ENCODE results near the gene PELI2. TPM values are rescaled to one million over a fixed set of nuclear protein-coding genes. Genes with fewer than 3 reads are reported as not detected.

The PELI2 gene
- total RNA-seq, 2 donors from 2014 or later, result 11.3 to 11.7 TPM

DNA sequence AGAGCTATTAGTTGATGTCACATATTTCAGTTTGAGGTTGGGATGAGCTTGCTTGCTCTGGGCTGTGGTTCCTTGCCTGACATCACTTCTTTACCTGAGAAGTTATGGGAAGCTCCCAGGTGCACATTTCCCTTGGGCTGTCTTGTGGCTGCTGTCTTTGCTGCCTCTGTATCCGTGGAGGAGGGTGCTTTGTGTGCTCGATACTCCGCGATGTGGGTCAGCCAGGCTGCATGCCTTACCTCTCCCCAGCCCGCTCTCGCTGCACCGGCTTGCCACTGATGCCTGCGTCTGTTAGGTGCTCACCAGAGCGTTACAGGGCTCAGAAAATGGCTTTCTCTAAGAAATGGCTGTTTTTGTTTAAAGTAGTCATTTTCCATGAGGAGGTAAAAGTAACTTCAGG lies 19.6 kb downstream of the PELI2 start:
- Mint-ChIP-seq H3K4me1 (ENCODE audit: low read depth) (peaks cover 46% of the 10 kb centered on the region), H3K4me3 (no peak overlapping the region), H3K27ac (no peak overlapping the region), H3K36me3 (ENCODE audit: insufficient read depth in 2 of 2) (no peaks in the 10 kb centered on the region), H3K27me3 (ENCODE audit: low read depth) (peaks cover 11% of the 10 kb centered on the region), H3K9me3 (no peaks in the 10 kb centered on the region)
- ATAC-seq (replicated peaks in 1 of 2) (no peak), DNase-seq (no peak)

DNA sequence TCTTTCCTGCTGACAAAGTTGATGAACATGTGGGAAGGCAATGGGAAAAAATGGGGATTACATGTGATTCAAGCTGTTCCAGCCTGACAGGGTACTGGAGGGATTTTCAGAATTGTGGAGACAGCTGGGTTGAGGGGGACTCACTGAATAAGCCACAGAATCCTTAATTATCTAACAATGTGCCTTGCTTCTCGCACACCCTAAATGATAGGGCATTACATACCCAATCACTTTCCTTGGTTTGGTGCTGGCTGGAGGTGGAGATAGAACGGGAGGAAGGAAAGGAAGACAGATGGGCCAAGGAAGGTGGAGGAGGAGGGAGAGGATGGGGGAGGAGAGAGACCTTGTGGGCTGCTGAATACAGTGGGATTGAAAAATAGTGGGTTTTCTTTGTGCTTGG lies 20.7 kb downstream of the PELI2 start:
- no peak overlapping the region for H3K27ac Mint-ChIP-seq
- ATAC-seq (replicated peaks in 1 of 2) (no peak), DNase-seq (no peak)
- H3K27me3 Mint-ChIP-seq (ENCODE audit: low read depth), result peaks cover 11% of the 10 kb centered on the region
- peaks cover 45% of the 10 kb centered on the region for H3K4me1 Mint-ChIP-seq (ENCODE audit: low read depth)
- H3K4me3 Mint-ChIP-seq, result no peak overlapping the region
- no peaks in the 10 kb centered on the region for H3K9me3 Mint-ChIP-seq
- H3K36me3 Mint-ChIP-seq (ENCODE audit: insufficient read depth in 2 of 2), result no peaks in the 10 kb centered on the region

DNA sequence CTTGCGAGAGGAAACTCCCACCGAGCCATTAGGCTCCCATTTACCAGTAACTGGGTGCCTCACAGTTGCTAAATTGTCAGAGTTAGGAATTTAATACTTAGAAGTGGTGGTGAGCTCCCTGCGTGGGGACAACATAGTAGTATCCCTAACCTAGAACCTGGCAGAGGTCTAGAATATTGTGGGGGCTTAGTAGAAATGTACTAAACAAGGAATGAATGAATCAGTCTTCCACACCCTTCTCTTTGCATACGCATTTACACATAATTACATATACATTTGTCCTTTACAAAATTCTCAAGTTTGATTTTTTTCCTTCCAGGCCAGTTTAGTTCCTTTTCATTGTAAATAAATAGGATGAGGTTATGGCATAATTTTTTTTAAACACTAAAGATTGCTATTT lies 24.1 kb downstream of the PELI2 start:
- no peak overlapping the region for H3K4me3 Mint-ChIP-seq
- ATAC-seq (replicated peaks in 1 of 2) (no peak), DNase-seq (no peak)
- peaks cover 54% of the 10 kb centered on the region for H3K4me1 Mint-ChIP-seq (ENCODE audit: low read depth)
- no peak overlapping the region for H3K27ac Mint-ChIP-seq
- H3K9me3 Mint-ChIP-seq, result no peaks in the 10 kb centered on the region
- H3K36me3 Mint-ChIP-seq (ENCODE audit: insufficient read depth in 2 of 2), result no peaks in the 10 kb centered on the region
- H3K27me3 Mint-ChIP-seq (ENCODE audit: low read depth), result peaks cover 3% of the 10 kb centered on the region

DNA sequence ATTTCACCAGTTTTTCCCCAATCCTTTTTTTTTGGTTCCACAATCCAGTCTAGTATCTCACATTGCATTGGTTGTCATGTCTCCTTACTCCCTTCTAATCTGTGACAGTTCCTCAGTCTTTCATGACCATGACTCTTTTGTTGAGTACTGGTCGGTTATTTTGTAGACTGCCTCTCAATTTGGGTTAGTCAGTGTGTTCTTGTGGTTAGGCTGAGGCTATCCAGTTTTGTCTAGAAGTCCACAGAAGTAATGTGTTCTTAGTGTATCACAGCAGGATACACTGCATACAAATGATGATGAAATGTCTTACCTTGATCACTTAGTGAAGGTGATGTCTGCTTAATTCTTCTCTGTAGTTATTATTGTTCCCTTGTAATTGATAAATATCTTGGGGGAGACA lies 24.8 kb downstream of the PELI2 start:
- no peak overlapping the region for H3K27ac Mint-ChIP-seq
- H3K27me3 Mint-ChIP-seq (ENCODE audit: low read depth), result no peaks in the 10 kb centered on the region
- no peaks in the 10 kb centered on the region for H3K9me3 Mint-ChIP-seq
- no peak overlapping the region for H3K4me3 Mint-ChIP-seq
- ATAC-seq (replicated peaks in 1 of 2) (peak; percentile 56 to 61), DNase-seq (no peak)
- peaks cover 59% of the 10 kb centered on the region for H3K4me1 Mint-ChIP-seq (ENCODE audit: low read depth)
- no peaks in the 10 kb centered on the region for H3K36me3 Mint-ChIP-seq (ENCODE audit: insufficient read depth in 2 of 2)

DNA sequence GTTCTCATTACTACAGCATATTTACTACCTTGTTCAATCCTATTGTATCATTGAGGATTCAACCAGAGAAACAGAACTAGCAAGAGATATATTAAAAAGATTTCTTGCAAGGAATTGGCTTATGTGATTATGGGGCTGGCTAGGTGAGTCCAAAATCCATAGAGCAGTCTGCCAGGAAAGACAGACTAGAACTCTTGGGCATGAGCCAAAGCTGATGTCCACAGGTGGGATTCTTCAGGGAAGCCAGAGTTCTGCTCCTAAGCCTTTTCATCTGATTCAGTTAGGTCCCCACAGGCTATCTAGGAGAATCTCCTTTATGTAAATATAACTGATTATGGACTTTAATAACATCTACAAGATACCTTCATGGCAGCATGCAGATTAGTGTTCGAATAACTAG lies 26.0 kb downstream of the PELI2 start:
- Mint-ChIP-seq H3K4me3 (no peak overlapping the region), H3K36me3 (ENCODE audit: insufficient read depth in 2 of 2) (no peaks in the 10 kb centered on the region), H3K4me1 (ENCODE audit: low read depth) (peaks cover 65% of the 10 kb centered on the region), H3K27me3 (ENCODE audit: low read depth) (peaks cover 6% of the 10 kb centered on the region), H3K9me3 (no peaks in the 10 kb centered on the region), H3K27ac (no peak overlapping the region)
- DNase-seq (no peak), ATAC-seq (replicated peaks in 1 of 2) (no peak)

DNA sequence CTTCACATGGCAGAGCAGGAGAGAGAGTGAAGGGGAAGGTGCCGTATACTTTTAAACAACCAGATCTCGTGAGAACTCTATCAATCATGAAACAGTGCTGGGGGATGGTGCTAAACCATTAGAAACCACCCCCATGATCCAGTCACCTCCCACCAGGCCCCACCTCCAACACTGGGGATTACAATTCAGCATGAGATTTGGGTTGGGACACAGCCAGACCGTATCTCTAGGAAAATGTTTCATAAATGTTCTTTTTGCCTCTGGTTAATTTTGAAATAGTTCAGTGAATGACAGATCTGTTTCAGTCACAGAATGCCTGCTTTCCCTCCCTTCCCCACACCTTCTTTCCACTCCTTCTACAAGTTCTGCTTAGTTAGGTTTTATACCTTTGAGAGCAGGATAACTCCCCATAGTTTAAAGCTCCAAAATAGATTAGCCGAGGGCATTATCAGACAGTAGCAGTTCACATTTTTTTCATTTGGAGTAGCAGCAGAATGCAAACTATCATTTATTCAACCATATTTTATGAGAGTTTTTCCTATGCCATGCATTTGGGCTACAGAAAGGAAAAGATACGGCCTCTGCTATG lies 27.1 kb downstream of the PELI2 start:
- no peaks in the 10 kb centered on the region for H3K9me3 Mint-ChIP-seq
- peaks cover 67% of the 10 kb centered on the region for H3K4me1 Mint-ChIP-seq (ENCODE audit: low read depth)
- no peak for DNase-seq
- H3K27ac Mint-ChIP-seq, result no peak overlapping the region
- peaks cover 6% of the 10 kb centered on the region for H3K27me3 Mint-ChIP-seq (ENCODE audit: low read depth)
- ATAC-seq (replicated peaks in 1 of 2), result no peak
- H3K4me3 Mint-ChIP-seq, result no peak overlapping the region
- no peaks in the 10 kb centered on the region for H3K36me3 Mint-ChIP-seq (ENCODE audit: insufficient read depth in 2 of 2)

DNA sequence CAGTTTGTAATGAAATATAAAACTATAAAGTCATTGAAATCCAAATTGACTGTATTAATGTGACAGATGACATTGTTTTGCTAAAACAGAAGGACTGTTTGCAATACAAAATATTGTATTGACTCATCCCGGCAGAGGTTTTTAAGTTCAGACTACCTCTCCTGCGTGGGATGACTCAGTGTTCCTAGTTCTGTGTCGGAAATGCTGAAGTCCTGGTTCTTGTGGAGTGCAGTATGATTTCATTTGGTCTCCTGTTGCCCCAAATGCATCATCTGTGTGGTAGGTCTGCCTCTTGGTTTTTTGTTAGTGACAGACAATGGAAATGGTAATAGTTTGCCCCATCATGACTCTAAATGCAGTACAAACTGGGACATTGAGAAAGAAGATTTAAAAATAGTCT lies 27.8 kb downstream of the PELI2 start:
- ATAC-seq (replicated peaks in 1 of 2), result peak; percentile 84 to 87
- peak overlapping the region in 1 of 2 donors; percentile 48 for H3K4me3 Mint-ChIP-seq

DNA sequence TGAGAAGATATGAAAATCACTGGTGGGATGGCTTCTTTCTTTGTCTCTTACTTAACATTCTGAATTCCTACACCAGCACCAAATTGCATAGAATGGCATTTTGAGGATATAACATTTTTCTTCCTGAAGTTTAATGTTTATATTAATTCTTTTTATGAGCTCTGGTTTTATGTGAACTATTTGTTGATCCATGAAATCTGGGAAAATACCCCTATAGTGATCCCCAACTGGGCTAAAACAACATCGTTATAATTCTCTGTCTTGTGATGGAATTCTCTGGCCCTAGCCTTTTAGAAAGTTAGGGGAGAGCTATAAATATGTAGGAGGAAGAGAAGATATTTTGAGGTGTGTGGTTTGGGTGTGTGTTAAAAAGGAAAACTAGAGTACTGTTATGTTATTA lies 29.2 kb downstream of the PELI2 start:
- no peak overlapping the region for H3K27ac Mint-ChIP-seq
- DNase-seq (no peak), ATAC-seq (replicated peaks in 1 of 2) (no peak)
- H3K36me3 Mint-ChIP-seq (ENCODE audit: insufficient read depth in 2 of 2), result no peaks in the 10 kb centered on the region
- H3K9me3 Mint-ChIP-seq, result no peaks in the 10 kb centered on the region
- H3K4me3 Mint-ChIP-seq, result no peak overlapping the region
- H3K27me3 Mint-ChIP-seq (ENCODE audit: low read depth), result peaks cover 6% of the 10 kb centered on the region
- H3K4me1 Mint-ChIP-seq (ENCODE audit: low read depth), result peaks cover 67% of the 10 kb centered on the region

More for the DNA sequence above, 27.8 kb downstream of the PELI2 start:
- peak; percentile 37 to 49 for DNase-seq
- H3K36me3 Mint-ChIP-seq (ENCODE audit: insufficient read depth in 2 of 2), result no peaks in the 10 kb centered on the region
- H3K4me1 Mint-ChIP-seq (ENCODE audit: low read depth), result peaks cover 66% of the 10 kb centered on the region
- H3K27ac Mint-ChIP-seq, result peak overlapping the region; percentile 1
- no peaks in the 10 kb centered on the region for H3K9me3 Mint-ChIP-seq
- peaks cover 6% of the 10 kb centered on the region for H3K27me3 Mint-ChIP-seq (ENCODE audit: low read depth)

DNA sequence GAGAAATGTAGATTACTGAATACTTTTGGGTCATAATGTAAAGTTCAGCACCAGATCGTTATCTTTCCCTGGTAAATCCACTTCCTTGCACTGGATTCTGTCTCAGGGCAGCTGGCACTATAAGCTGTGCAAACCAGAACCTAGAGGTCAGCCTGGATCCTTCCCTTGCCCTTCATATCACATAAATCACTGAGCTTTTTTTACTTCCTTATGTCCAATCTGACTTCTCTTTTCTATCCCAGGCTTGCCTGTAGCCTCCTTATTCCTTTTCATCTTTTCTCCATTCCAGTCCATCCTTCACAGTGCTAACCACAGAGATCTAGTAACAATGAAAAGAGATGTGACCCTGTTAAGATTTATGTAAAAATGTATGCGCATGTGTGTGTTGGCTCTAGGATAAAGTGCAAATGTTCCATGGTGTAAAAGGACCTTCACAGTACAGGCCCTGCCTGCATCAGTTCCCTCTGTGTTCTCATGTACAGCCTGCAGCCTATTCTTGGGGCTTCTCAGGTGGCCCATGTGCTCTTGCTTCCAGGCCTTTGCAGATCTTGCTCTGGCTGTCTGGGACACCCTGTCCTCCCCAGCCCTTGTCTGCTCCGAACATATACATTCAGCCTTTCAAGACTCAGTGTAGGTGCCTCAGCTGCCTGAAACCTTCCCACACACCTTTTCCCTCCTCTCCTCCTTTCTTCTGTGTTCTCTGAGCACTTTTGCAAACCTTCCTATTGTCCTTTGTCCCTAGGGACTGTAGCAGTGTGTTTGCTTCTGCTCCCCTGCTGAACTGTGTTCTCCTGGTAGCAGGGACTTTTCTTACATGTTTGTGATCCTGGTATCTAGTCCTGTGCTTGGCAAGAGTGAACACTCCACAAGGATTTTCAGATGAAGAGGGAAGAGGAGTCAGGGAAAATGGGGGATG lies 30.0 kb downstream of the PELI2 start:
- ATAC-seq (replicated peaks in 1 of 2), result no peak
- peaks cover 61% of the 10 kb centered on the region for H3K4me1 Mint-ChIP-seq (ENCODE audit: low read depth)
- DNase-seq, result no peak
- H3K27ac Mint-ChIP-seq, result no peak overlapping the region
- H3K36me3 Mint-ChIP-seq (ENCODE audit: insufficient read depth in 2 of 2), result no peaks in the 10 kb centered on the region
- H3K9me3 Mint-ChIP-seq, result no peaks in the 10 kb centered on the region
- peaks cover 6% of the 10 kb centered on the region for H3K27me3 Mint-ChIP-seq (ENCODE audit: low read depth)
- no peak overlapping the region for H3K4me3 Mint-ChIP-seq

DNA sequence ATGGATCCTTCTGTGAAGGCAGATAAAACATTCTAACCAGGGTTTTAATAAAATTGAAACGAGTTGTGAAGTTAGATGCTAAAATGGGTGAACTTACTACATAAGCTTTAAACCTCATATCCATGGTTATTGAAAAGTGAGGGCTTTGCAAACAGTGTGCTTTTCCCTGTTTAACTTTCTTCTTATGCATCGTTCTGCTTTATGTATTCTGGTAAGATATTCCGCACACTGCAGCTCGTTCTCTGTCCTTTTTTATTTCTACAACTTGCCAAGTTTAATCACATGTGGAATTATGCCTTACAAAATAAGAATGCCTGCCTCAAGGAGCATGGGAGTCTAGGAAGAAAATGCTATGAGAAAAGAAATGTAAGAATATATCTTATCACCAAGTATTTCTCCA lies 30.9 kb downstream of the PELI2 start:
- ATAC-seq (replicated peaks in 1 of 2) (no peak), DNase-seq (no peak)
- Mint-ChIP-seq H3K4me1 (ENCODE audit: low read depth) (peaks cover 58% of the 10 kb centered on the region), H3K36me3 (ENCODE audit: insufficient read depth in 2 of 2) (no peaks in the 10 kb centered on the region), H3K4me3 (no peak overlapping the region), H3K27me3 (ENCODE audit: low read depth) (peaks cover 6% of the 10 kb centered on the region), H3K9me3 (no peaks in the 10 kb centered on the region), H3K27ac (no peak overlapping the region)

DNA sequence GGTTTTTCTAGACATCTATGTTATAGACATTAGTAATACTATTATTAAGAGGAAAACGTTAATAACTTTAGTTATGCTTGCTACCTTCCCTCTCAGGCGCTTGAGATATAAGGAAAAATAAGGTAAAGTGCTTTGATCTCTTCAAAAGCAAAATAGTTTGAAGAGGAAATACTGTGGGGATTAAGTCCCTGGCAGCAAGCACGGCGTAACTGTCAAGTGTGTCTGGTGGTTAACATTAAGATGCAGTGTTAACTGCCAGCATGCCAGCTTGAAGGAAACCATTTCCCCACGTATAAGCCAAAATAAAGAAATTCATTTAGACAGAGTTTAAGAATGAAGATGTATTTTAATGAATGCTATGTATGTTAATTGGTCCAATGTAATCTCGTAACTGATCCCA lies 31.8 kb downstream of the PELI2 start:
- no peak for ATAC-seq (replicated peaks in 1 of 2)
- peaks cover 60% of the 10 kb centered on the region for H3K4me1 Mint-ChIP-seq (ENCODE audit: low read depth)

DNA sequence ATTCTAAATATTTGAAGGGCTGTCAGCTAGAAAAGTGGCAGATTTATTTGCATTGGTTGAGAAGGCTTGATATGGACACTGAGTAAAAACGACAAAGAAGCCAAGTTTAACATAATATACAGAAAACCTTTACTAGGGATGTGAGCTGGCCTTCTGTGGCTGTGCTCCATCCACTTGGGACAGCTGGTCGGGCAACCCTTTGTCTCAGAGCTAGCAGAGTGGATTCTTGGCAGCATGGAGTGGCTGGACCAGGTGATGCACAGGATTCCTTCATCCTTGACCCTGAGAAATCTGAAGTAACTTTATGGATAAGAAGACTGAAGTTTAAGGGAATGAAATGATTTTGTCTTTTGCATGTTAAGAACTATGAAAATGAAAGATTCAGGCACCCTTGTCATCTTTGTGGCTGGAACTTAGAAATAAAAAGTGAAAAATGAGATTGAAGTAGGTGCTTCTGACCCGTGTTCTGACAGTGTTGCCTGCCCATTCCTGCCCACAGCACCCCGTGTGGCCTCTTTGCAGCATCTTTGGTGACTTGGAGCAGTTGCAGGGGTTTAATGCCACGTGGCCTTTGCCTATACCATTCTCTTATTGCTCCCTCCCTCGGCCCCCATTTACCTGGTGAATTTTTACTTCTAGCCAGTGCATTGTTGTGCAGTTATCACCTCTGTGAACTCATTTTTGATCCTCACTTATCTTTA lies 32.6 kb downstream of the PELI2 start:
- H3K4me3 Mint-ChIP-seq, result peak overlapping the region; percentile 29 to 38
- peak; percentile 67 to 71 for ATAC-seq (replicated peaks in 1 of 2)

More for the DNA sequence above, 31.8 kb downstream of the PELI2 start:
- Mint-ChIP-seq H3K36me3 (ENCODE audit: insufficient read depth in 2 of 2) (peaks cover 0 to 2% of the 10 kb centered on the region in 2 donors), H3K9me3 (no peaks in the 10 kb centered on the region), H3K4me3 (no peak overlapping the region), H3K27me3 (ENCODE audit: low read depth) (peaks cover 6% of the 10 kb centered on the region), H3K27ac (no peak overlapping the region)
- DNase-seq, result no peak

DNA sequence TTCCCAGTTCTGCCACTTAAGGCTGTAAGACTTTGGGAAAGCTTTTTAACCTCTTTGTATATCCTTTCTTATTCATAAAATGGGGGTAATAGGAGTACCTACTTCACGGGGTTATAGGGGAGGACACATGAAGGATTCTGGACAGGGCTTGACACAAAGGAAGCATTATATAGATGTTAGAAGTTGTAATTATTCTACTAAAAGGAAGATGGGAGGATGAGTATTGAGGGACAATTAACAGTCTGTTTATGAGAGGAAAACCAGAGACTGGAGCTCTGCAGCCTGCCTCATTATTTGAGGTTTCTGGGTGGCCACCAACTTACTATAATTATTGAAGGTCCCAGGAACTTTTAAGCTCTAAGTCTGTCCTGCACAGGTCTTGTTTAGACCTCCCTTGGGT lies 34.0 kb downstream of the PELI2 start:
- DNase-seq, result no peak
- H3K9me3 Mint-ChIP-seq, result no peaks in the 10 kb centered on the region
- H3K4me1 Mint-ChIP-seq (ENCODE audit: low read depth), result peaks cover 41% of the 10 kb centered on the region
- peaks cover 6% of the 10 kb centered on the region for H3K27me3 Mint-ChIP-seq (ENCODE audit: low read depth)
- H3K4me3 Mint-ChIP-seq, result no peak overlapping the region
- peaks cover 0 to 2% of the 10 kb centered on the region in 2 donors for H3K36me3 Mint-ChIP-seq (ENCODE audit: insufficient read depth in 2 of 2)
- no peak overlapping the region for H3K27ac Mint-ChIP-seq
- ATAC-seq (replicated peaks in 1 of 2), result no peak

More for the DNA sequence above, 32.6 kb downstream of the PELI2 start:
- Mint-ChIP-seq H3K4me1 (ENCODE audit: low read depth) (peaks cover 53% of the 10 kb centered on the region), H3K36me3 (ENCODE audit: insufficient read depth in 2 of 2) (peaks cover 0 to 2% of the 10 kb centered on the region in 2 donors), H3K27me3 (ENCODE audit: low read depth) (peaks cover 6% of the 10 kb centered on the region), H3K27ac (no peak overlapping the region), H3K9me3 (no peaks in the 10 kb centered on the region)
- peak; percentile 36 to 44 for DNase-seq

All from activated T-cell treated with anti-CD3 and anti-CD28 coated beads, Interleukin-2, amount 50 U/mL, for 72 hours (primary cell).